Endodermal cell (in vitro differentiated cells): ENCODE data around the gene MUC6. TPM values are rescaled to one million over a fixed set of nuclear protein-coding genes. Genes with fewer than 3 reads are reported as not detected.

ENCODE experiments used
- DNase-seq: peaks from one replicate; pipeline ENCODE4 v3.0.0-alpha.2; 2017
- H3K27ac ChIP-seq: 2 replicates; pipeline ENCODE4 v1.5.1; 2013; ENCODE audit warnings: mild to moderate bottlenecking, low read depth, low read length, moderate library complexity
- H3K27me3 ChIP-seq: 2 replicates; pipeline ENCODE4 v1.6.1; 2013; ENCODE audit warnings: mild to moderate bottlenecking, low read length, moderate library complexity; ENCODE audit not compliant: insufficient read depth, control insufficient read depth, poor library complexity, severe bottlenecking
- H3K36me3 ChIP-seq: 2 replicates; pipeline ENCODE4 v1.7.0; 2013; ENCODE audit warnings: mild to moderate bottlenecking, low read length, moderate library complexity; ENCODE audit not compliant: control insufficient read depth, insufficient read depth
- H3K4me1 ChIP-seq: one replicate; pipeline ENCODE4 v1.7.0; 2013; ENCODE audit warnings: low read length; ENCODE audit not compliant: control insufficient read depth, insufficient read depth
- H3K4me3 ChIP-seq: 2 replicates; pipeline ENCODE4 v1.5.1; 2013; ENCODE audit warnings: mild to moderate bottlenecking, low read length, moderate library complexity
- H3K9ac ChIP-seq: 2 replicates; pipeline ENCODE4 v1.6.1; 2013; ENCODE audit warnings: mild to moderate bottlenecking, low read length, moderate library complexity; ENCODE audit not compliant: poor library complexity, severe bottlenecking; ENCODE audit errors: extremely low read depth
- H3K9me3 ChIP-seq: 2 replicates; pipeline ENCODE4 v1.6.1; 2013; ENCODE audit warnings: mild to moderate bottlenecking, low read length, moderate library complexity; ENCODE audit not compliant: control insufficient read depth
- H3K27ac Mint-ChIP-seq: 2 replicates; pipeline ENCODE4 v1.8.0; 2020; ENCODE audit warnings: mixed read lengths
- H3K27me3 Mint-ChIP-seq: 2 replicates; pipeline ENCODE4 v1.8.0; 2021; ENCODE audit warnings: mild to moderate bottlenecking, mixed read lengths; ENCODE audit not compliant: insufficient read depth
- H3K36me3 Mint-ChIP-seq: 2 replicates; pipeline ENCODE4 v1.8.0; 2020; ENCODE audit warnings: low read depth, mixed read lengths
- H3K4me1 Mint-ChIP-seq: 2 replicates; pipeline ENCODE4 v1.8.0; 2020; ENCODE audit warnings: mixed read lengths
- H3K4me3 Mint-ChIP-seq: 2 replicates; pipeline ENCODE4 v1.8.0; 2020; ENCODE audit warnings: mild to moderate bottlenecking, moderate library complexity, mixed read lengths
- H3K9me3 Mint-ChIP-seq: 2 replicates; pipeline ENCODE4 v1.8.0; 2020; ENCODE audit warnings: mild to moderate bottlenecking, mixed read lengths
- CTCF ChIP-seq: fragments of 200-600 bp; sonication (generic); conservative IDR thresholded peaks from 2 replicates; pipeline ENCODE4 v1.5.0; 2021; ENCODE audit warnings: antibody characterized with exemption, mild to moderate bottlenecking
- WGBS, 2 experiments: methylation state at CpG; one replicate each; pipeline versions ENCODE4 v1.1.5 to v1.1.7; 2013; ENCODE audit warnings: missing lambda C conversion rate in 2 of 2, mixed read lengths in 1 of 2; ENCODE audit not compliant: insufficient coverage in 1 of 2, insufficient read length in 1 of 2; 5-methylcytosine and 5-hydroxymethylcytosine counted together
- total RNA-seq, 2 donors: library from RNA; stranded (reverse); fragmentation: NEBNext Ultra II Directional in 1 of 2; extraction: Animal tissue kit (Norgen Biotek cat#: 25700) in 1 of 2; gene quantifications; 2 replicates in 1 of 2; 3 replicates in 1 of 2; pipeline ENCODE4 v1.2.1, GENCODE V29; 2021

The MUC6 gene
- total RNA-seq, 2 donors from 2014 or later, result 0.26 to 0.40 TPM

- peaks cover 60% of the 10 kb centered on the region for H3K36me3 Mint-ChIP-seq
- H3K9me3 Mint-ChIP-seq, result no peaks in the 10 kb centered on the region
- Histone ChIP-seq H3K27me3 (no peaks in the 10 kb centered on the region), H3K4me1 (no peaks in the 10 kb centered on the region), H3K4me3 (no peak overlapping the region), H3K9ac (no peak overlapping the region), H3K27ac (peak overlapping the region; percentile 75), H3K9me3 (no peaks in the 10 kb centered on the region), H3K36me3 (peaks cover 69% of the 10 kb centered on the region)
- 91 to 96% methylated on average over 10 to 15 of the region's 15 CpGs for WGBS, 2 experiments
- H3K4me1 Mint-ChIP-seq, result no peaks in the 10 kb centered on the region
- no peaks in the 10 kb centered on the region for H3K27me3 Mint-ChIP-seq
- DNase-seq, result no peak
- no peak overlapping the region for H3K27ac Mint-ChIP-seq
- no peak for TF ChIP-seq CTCF
- H3K4me3 Mint-ChIP-seq, result no peak overlapping the region
These were observed 52.0 kb downstream of the MUC6 start for GRCh38 chr11:984546-984945.

GRCh38 chr11:981764-982163, 54.8 kb downstream of the MUC6 start:
- Mint-ChIP-seq H3K27me3 (no peaks in the 10 kb centered on the region), H3K9me3 (no peaks in the 10 kb centered on the region), H3K4me1 (no peaks in the 10 kb centered on the region), H3K4me3 (no peak overlapping the region), H3K36me3 (peaks cover 63% of the 10 kb centered on the region), H3K27ac (no peak overlapping the region)
- H3K4me1 ChIP-seq, result no peaks in the 10 kb centered on the region
- H3K9ac ChIP-seq, result no peak overlapping the region
- 97 to 98% methylated on average over 5 to 14 of the region's 14 CpGs for WGBS, 2 experiments
- no peaks in the 10 kb centered on the region for H3K27me3 ChIP-seq
- no peak overlapping the region for H3K27ac ChIP-seq
- no peak for TF ChIP-seq CTCF
- H3K36me3 ChIP-seq, result peaks cover 65% of the 10 kb centered on the region
- H3K4me3 ChIP-seq, result no peak overlapping the region
- H3K9me3 ChIP-seq, result no peaks in the 10 kb centered on the region
- DNase-seq, result no peak

GRCh38 chr11:980438-981357, 55.8 kb downstream of the MUC6 start:
- Mint-ChIP-seq H3K27me3 (no peaks in the 10 kb centered on the region), H3K9me3 (no peaks in the 10 kb centered on the region), H3K4me1 (peaks cover 4% of the 10 kb centered on the region), H3K4me3 (no peak overlapping the region), H3K36me3 (peaks cover 62% of the 10 kb centered on the region), H3K27ac (no peak overlapping the region)
- no peaks in the 10 kb centered on the region for H3K4me1 ChIP-seq
- no peak overlapping the region for H3K27ac ChIP-seq
- no peak for DNase-seq
- peaks cover 63% of the 10 kb centered on the region for H3K36me3 ChIP-seq
- peak; percentile 43 for TF ChIP-seq CTCF
- H3K9me3 ChIP-seq, result no peaks in the 10 kb centered on the region
- WGBS, 2 experiments, result 94 to 95% methylated on average over 23 to 26 of the region's 26 CpGs
- H3K9ac ChIP-seq, result no peak overlapping the region
- no peak overlapping the region for H3K4me3 ChIP-seq
- H3K27me3 ChIP-seq, result no peaks in the 10 kb centered on the region
